NB4 (cell line): ENCODE measurements around the gene MAU2.

Experiments used
- CTCF ChIP-seq: IDR thresholded peaks from one replicate; pipeline ENCODE4 v1.5.1; 2012; ENCODE audit warnings: low read depth, low read length
- POLR2A ChIP-seq: IDR thresholded peaks from 2 replicates; pipeline ENCODE4 v1.6.1; 2011; ENCODE audit warnings: mild to moderate bottlenecking; ENCODE audit not compliant: insufficient read length; ENCODE audit errors: extremely low read depth
- TF ChIP-seq, protein P1 (sequence below): IDR thresholded peaks from 2 replicates; pipeline ENCODE4 v1.6.1; 2011; ENCODE audit warnings: low read depth, low read length

DNA sequence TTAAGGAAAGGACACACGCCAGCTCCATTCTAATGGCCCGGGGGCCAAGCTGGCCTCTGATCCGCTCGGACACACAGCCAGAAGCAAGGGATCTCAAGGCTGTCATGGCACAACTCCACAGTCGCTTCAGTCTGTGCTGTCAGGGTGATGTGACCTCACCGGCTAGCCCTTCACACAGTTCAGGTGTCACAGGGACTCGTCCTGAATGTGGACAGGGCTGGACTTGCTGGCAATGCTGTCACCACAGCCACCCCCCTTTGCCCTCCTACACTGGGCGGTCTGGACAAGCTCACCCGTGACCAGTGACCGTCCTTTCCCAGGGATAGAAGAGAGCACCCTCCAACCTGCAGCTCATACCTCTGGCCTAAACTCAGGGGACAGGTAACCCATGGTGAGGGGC lies 15.6 kb upstream of the MAU2 start:
- no peak for TF ChIP-seq CTCF
- TF ChIP-seq POLR2A: no peak
- TF ChIP-seq, protein P1, sequence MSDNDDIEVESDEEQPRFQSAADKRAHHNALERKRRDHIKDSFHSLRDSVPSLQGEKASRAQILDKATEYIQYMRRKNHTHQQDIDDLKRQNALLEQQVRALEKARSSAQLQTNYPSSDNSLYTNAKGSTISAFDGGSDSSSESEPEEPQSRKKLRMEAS: no peak
